Measurements from ENCODE around the gene DAB1. TPM values are rescaled to one million over a fixed set of nuclear protein-coding genes. Genes with fewer than 3 reads are reported as not detected.

Gene DAB1
- total and polyA plus RNA-seq, 8 donors = 0.04 to 1.4 (median 0.39) TPM

GRCh38 chr1:57293214-57293613, 130.6 kb downstream of the DAB1 start:
- no peak overlapping the region for H3K27ac ChIP-seq
- FAIRE-seq (no peak), ATAC-seq (no peak), DNase-seq (no peak)
- WGBS, 2 donors = 34 to 41% methylated on average over 3 of the region's 3 CpGs
- TF ChIP-seq CTCF (IDR thresholded peaks at IDR 0.05) = no peak
- H3K9me3 ChIP-seq = no peaks in the 10 kb centered on the region
- intact Hi-C loops (cut with DNase I) = no loop called here
- no peaks in the 10 kb centered on the region for H3K4me1 ChIP-seq
- H3K36me3 ChIP-seq = no peaks in the 10 kb centered on the region
- no peaks in the 10 kb centered on the region for H3K27me3 ChIP-seq
- no peak overlapping the region for H3K4me3 ChIP-seq

GRCh38 chr1:57289781-57290180, 134.1 kb downstream of the DAB1 start:
- Histone ChIP-seq H3K9me3 (no peaks in the 10 kb centered on the region), H3K4me3 (no peak overlapping the region), H3K36me3 (no peaks in the 10 kb centered on the region), H3K4me1 (no peaks in the 10 kb centered on the region), H3K27ac (no peak overlapping the region), H3K27me3 (no peaks in the 10 kb centered on the region)
- FAIRE-seq (no peak), DNase-seq (no peak), ATAC-seq (no peak)
- 59 to 65% methylated on average over 2 of the region's 2 CpGs for WGBS, 2 donors
- intact Hi-C loops (cut with DNase I) = no loop called here
- TF ChIP-seq CTCF (IDR thresholded peaks at IDR 0.05) = no peak

GRCh38 chr1:57285992-57286391, 137.9 kb downstream of the DAB1 start:
- ATAC-seq = no peak
- FAIRE-seq = no peak
- no peak for TF ChIP-seq CTCF (IDR thresholded peaks at IDR 0.05)
- intact Hi-C loops (cut with DNase I) = no loop called here
- Histone ChIP-seq H3K36me3 (no peaks in the 10 kb centered on the region), H3K9me3 (no peaks in the 10 kb centered on the region), H3K4me3 (no peak overlapping the region), H3K27ac (no peak overlapping the region), H3K4me1 (no peaks in the 10 kb centered on the region), H3K27me3 (no peaks in the 10 kb centered on the region)
- WGBS, 2 donors = 74 to 87% methylated on average over 2 of the region's 2 CpGs
- no peak for DNase-seq

- no peak overlapping the region for H3K27ac ChIP-seq
- H3K9me3 ChIP-seq = no peaks in the 10 kb centered on the region
- TF ChIP-seq CTCF (IDR thresholded peaks at IDR 0.05) = no peak
- H3K4me1 ChIP-seq = no peaks in the 10 kb centered on the region
- WGBS, 2 donors = 42 to 53% methylated on average over 2 of the region's 2 CpGs
- no peaks in the 10 kb centered on the region for H3K36me3 ChIP-seq
- no peak for ATAC-seq
- H3K27me3 ChIP-seq = no peaks in the 10 kb centered on the region
- intact Hi-C loops (cut with DNase I) = no loop called here
- DNase-seq = no peak
- FAIRE-seq = no peak
- H3K4me3 ChIP-seq = no peak overlapping the region
These were observed 141.4 kb downstream of the DAB1 start for GRCh38 chr1:57282411-57282810.

GRCh38 chr1:57281324-57281723, 142.5 kb downstream of the DAB1 start:
- H3K4me3 ChIP-seq = no peak overlapping the region
- intact Hi-C loops (cut with DNase I) = no loop called here
- no peaks in the 10 kb centered on the region for H3K27me3 ChIP-seq
- H3K4me1 ChIP-seq = no peaks in the 10 kb centered on the region
- H3K36me3 ChIP-seq = no peaks in the 10 kb centered on the region
- FAIRE-seq = no peak
- no peak for DNase-seq
- no peak for TF ChIP-seq CTCF (IDR thresholded peaks at IDR 0.05)
- H3K9me3 ChIP-seq = no peaks in the 10 kb centered on the region
- H3K27ac ChIP-seq = no peak overlapping the region
- 52 to 61% methylated on average over 5 of the region's 5 CpGs for WGBS, 2 donors
- ATAC-seq = no peak

Measured in pancreas (tissue), 10 donors.